Right ventricle myocardium superior (tissue), 1 donor: Measurements from ENCODE around the gene LAMB1. TPM values are rescaled to one million over a fixed set of nuclear protein-coding genes. Genes with fewer than 3 reads are reported as not detected.
"Not testable (repeated sequence)": the region's sequence is repeated elsewhere in the genome, so short reads cannot be mapped to it uniquely, and the experiment has no call there.

Experiments
- ATAC-seq: fragments of 200-7000 bp; cut with Tn5 transposase; one replicate; pipeline ENCODE4 v1.9.1; 2020; ENCODE audit warnings: mild to moderate bottlenecking; ENCODE audit not compliant: poor library complexity
- DNase-seq: peaks from one replicate; pipeline ENCODE4 v3.0.0-alpha.2; 2020
- intact Hi-C: fragments of 100-400 bp; cut with DNase I; formaldehyde crosslinking; loops from one replicate; pipeline ENCODE4 v1.11.2; 2022
- total RNA-seq: library from RNA; stranded (reverse); fragmentation: NEBNext Ultra II Directional; extraction: Animal tissue kit (Norgen Biotek cat#: 25700); gene quantifications from one replicate; pipeline ENCODE4 v1.2.1, GENCODE V29; 2021
- donor health status: DM: no; HTN: yes; CAD: no; lungs with severe emphysema.

Gene LAMB1
- total RNA-seq, 1 donor from 2014 or later: 62.1 TPM

GRCh38 chr7:107938456-107939250, 64.3 kb downstream of the LAMB1 start:
- intact Hi-C loops: no loop called here
- peak; percentile 58 for DNase-seq
- peak; percentile 58 for ATAC-seq

DNA sequence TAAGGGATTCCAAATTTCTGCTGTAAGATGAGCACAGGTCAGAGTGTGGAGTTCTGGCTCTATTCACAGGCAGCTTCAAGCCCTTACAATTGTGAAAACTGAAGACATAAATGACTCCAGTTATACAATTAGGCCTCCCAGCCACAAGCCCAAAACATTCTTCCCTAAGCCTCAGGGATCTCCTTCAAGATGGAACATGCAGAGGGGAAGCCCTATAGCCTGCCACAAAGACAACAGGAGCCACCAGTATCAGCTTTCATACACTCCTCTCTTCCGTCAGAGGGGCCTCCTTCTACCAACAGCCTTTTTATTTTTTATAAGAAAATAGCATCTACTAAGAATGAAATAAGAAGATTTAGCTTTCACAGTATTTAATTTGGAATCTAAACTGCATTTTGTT, 65.4 kb downstream of the LAMB1 start:
- no peak for DNase-seq
- intact Hi-C loops: no loop called here
- no peak for ATAC-seq

GRCh38 chr7:107936312-107936711, 66.6 kb downstream of the LAMB1 start:
- ATAC-seq (no peak), DNase-seq (no peak)
- intact Hi-C loops: no loop called here

- no peak for DNase-seq
- ATAC-seq: no peak
- intact Hi-C loops: no loop called here
These were observed 67.8 kb downstream of the LAMB1 start for GRCh38 chr7:107934991-107935770.

- intact Hi-C loops: no loop called here
- no peak for DNase-seq
- ATAC-seq: no peak
These were observed 69.5 kb downstream of the LAMB1 start for GRCh38 chr7:107933386-107934013.

DNA sequence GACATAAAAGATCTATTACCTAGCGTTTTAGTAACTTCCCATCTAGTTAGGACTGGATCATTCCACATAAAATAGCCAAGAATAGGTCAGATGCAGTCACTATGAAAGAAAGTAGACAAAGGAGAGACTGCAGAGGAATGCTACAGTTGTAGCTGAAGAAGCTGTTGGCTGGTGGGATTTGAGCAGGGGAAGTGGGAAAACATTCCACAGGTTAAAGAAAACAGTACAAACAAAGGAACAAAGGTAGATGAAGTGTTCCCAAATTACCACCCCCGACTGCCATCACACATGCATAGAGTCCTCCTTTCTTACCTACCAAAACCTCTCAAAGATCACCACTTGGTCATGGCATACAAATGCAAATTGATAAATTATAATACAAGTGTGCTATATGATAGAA, 70.2 kb downstream of the LAMB1 start:
- ATAC-seq (no peak), DNase-seq (no peak)
- intact Hi-C loops: no loop called here

GRCh38 chr7:107931740-107932515, 71.0 kb downstream of the LAMB1 start:
- peak; percentile 63 for DNase-seq
- ATAC-seq: peak; percentile 50
- intact Hi-C loops: no loop called here

GRCh38 chr7:107926481-107926880, 76.5 kb downstream of the LAMB1 start:
- ATAC-seq (no peak), DNase-seq (no peak)
- intact Hi-C loops: no loop called here

DNA sequence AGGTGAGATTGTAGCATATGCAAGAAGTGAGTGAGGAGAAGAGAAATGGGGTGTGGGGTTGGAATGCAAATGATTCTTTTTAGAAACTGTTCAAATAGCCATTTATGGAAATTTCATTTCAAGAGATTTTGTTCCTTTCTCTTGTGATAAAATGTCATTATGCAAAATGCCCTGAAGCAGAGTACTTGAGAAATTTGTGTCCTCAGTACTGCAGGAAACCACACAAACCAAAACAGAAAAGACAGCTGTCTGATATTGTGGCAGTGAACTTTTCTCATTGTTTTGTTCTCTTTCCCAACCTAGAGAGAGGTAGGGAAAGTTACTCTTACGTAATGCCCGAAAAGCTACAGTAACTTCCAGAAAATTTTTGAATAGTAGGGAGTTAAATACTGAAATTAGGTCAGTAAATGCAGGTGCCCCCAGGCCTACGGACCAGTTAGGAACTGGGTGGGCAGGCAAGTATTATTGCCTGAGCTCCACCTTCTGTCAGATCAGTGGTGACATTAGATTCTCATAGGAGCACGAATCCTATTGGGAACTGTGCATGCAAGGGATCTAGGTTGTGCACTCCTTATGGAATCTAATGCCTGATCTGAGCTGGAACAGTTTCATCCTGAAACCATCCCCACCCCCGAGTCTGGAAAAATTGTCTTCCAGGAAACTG, 78.0 kb downstream of the LAMB1 start:
- no peak for ATAC-seq

DNA sequence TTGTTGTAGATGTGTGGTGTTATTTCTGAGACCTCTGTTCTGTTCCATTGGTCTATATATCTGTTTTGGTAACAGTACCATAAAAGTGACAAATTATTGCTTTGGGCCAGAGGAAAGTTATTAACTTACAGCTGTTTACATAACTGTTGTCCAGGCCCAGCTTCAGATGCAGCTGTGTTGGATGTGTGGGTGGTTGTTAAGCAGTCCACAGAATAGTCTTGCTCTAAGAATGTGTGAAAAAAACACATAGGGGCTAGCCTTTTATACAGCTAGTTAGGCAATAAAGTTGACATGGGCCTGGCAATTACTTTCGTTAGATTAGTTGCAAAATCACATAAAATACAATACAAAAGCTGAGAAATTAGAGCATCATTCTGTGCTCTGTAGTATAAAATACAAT, 80.1 kb downstream of the LAMB1 start:
- no peak for DNase-seq
- no peak for ATAC-seq
- intact Hi-C loops: no loop called here

More for the DNA sequence above, 78.0 kb downstream of the LAMB1 start:
- intact Hi-C loops: no loop called here
- DNase-seq: no peak

DNA sequence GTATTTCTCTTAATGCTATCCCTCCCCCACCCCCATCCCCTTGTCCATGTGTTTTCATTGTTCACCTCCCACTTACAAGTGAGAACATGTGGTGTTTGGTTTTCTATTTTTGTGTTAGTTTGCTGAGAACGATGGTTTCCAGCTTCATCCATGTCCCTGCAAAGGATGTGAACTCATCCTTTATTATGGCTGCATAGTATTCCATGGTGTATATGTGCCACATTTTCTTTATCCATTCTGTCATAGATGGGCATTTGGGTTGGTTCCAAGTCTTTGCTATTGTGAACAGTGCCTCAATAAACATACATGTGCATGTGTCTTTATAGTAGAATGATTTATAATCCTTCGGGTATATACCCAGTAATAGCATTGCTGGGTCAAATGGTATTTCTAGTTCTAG, 81.1 kb downstream of the LAMB1 start:
- intact Hi-C loops, DNase-seq, ATAC-seq: not testable (repeated sequence)

- DNase-seq: no peak
- intact Hi-C loops: no loop called here
- peak; percentile 28 for ATAC-seq
These were observed 82.8 kb downstream of the LAMB1 start for GRCh38 chr7:107920048-107920772.

DNA sequence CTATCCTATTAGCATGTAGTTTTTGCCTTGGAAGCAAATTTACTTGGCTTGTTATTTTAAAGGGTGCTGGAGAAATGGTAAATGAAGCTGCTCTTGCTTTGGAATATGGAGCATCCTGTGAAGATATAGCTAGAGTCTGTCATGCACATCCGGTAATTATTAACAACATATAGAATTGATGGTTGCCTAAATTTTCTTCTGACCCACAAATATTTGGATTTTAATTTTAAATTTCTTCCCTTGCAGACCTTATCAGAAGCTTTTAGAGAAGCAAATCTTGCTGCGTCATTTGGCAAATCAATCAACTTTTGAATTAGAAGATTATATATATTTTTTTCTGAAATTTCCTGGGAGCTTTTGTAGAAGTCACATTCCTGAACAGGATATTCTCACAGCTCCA, 84.0 kb downstream of the LAMB1 start:
- ATAC-seq (no peak), DNase-seq (no peak)
- intact Hi-C loops: no loop called here

DNA sequence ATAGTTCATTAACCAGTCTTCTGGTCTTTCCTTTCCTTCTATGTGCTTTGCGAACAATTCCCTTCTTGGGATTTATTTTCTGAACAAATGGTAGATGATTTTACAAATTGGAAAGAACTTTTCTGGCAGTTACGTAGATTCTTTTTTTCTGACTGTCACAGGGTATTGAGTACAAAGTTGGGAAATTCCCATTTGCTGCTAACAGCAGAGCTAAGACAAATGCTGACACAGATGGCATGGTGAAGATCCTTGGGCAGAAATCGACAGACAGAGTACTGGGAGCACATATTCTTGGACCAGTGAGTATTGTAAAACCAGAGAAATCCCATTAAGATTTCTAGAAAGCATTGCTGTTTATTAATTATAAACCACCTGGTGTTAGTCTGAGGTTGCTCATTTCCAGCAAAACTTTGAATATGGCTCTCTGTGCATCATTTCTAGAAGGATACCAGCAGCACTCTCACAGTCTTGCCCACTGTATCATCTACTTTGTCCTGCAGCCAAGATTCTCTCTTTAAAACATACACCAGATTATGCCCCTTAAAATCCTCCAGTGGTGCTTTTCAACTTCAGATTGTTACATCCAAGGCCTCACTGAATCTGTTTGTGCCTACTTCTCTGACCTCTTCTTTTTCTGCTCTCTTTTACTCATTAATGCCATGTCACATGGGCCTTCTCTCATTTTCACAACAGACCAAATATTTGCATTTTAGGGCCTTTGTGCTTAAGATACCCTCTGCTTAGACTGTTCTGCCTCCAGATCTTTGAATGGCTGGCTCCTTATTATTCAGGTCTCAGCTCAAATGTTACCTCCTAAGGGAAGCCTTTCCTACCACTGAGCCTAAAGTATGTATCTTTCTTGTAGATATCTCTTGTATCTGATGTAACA, 85.0 kb downstream of the LAMB1 start:
- DNase-seq: no peak
- peak; percentile 32 for ATAC-seq
- intact Hi-C loops: no loop called here

DNA sequence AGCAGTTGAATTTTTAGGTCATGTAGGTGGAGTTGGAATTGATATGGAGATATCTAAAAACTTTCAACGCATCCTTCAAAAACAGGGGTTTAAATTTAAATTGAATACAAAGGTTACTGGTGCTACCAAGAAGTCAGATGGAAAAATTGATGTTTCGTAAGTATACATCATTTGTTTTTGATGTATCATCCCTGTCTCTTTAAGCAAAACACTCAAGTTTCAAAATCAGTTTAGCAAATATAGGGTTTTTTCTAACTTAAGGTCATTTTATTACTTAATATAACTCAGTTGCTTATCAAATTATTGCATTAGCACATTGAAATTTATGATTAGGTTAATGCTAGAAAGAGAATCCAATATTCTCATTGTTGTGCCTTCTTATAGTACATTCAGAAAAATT, 87.4 kb downstream of the LAMB1 start:
- DNase-seq: no peak
- intact Hi-C loops: no loop called here
- ATAC-seq: no peak

DNA sequence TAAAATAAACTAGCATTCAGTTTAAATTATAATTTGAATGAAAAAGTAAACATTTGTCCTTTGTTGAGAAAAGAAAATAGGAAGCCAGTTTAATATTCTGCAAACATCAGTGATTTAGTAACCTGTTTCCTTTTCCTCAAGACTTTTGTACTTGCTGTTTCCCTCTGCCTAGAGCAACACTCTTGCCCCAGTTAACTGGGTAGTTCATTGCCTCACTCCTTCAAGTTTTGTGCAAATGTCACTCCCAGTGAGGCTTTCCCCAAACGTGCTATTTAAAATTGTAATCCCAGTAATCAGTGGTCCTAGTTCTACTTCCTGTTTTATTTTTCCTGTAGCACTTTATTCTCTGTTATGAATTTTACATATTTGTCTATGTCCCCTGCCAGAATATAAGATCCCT, 88.1 kb downstream of the LAMB1 start:
- intact Hi-C loops: no loop called here
- DNase-seq: no peak
- ATAC-seq: no peak

GRCh38 chr7:107913851-107914250, 89.1 kb downstream of the LAMB1 start:
- no peak for DNase-seq
- intact Hi-C loops: no loop called here
- no peak for ATAC-seq
